Measurements from ENCODE around the gene STX8.

The STX8 gene

DNA sequence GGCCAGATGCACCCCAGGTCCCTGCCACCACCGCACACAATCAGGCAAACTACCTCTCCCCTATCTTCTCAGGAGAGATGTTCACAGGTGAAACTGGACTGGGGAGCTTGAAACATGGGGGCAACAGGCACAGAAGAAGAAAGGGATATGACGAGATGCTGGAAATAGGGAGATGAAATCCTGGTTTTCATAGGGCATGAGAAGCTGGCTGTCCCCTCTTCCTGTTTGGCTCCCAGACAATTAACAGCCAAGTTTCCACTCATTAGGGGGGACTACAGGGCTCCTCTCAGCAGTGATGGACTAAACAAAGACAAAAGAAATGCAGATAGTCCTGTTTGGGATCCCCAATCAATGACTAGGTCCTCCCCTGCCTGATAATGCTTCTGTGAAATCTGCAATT is 288.3 kb downstream of the STX8 start:
- H3K79me2 ChIP-seq (ENCODE audit: insufficient read depth, low read length) = no peaks in the 10 kb centered on the region
- H3K36me3 ChIP-seq (ENCODE audit: insufficient read depth, low read length) = no peaks in the 10 kb centered on the region
- H2AFZ ChIP-seq (ENCODE audit: low read depth, low read length) = no peak overlapping the region
- H4K20me1 ChIP-seq (ENCODE audit: insufficient read depth, low read length) = no peaks in the 10 kb centered on the region
- H3K9ac ChIP-seq (ENCODE audit: low read depth, low read length) = no peak overlapping the region
- no peak for ATAC-seq (ENCODE audit: insufficient read depth, low read depth)
- H3K9me3 ChIP-seq (ENCODE audit: insufficient read depth, low read length, severe bottlenecking) = no peaks in the 10 kb centered on the region
- no peak overlapping the region for H3K4me3 ChIP-seq (ENCODE audit: low read depth in 1 of 2, low read length in 2 of 2)
- no peak overlapping the region for H3K4me2 ChIP-seq (ENCODE audit: insufficient read depth, low read length)
- no peaks in the 10 kb centered on the region for H3K4me1 ChIP-seq (ENCODE audit: insufficient read depth, low read length)
- no peaks in the 10 kb centered on the region for H3K27me3 ChIP-seq (ENCODE audit: insufficient read depth, low read length, poor library complexity)
- TF ChIP-seq, protein P1, sequence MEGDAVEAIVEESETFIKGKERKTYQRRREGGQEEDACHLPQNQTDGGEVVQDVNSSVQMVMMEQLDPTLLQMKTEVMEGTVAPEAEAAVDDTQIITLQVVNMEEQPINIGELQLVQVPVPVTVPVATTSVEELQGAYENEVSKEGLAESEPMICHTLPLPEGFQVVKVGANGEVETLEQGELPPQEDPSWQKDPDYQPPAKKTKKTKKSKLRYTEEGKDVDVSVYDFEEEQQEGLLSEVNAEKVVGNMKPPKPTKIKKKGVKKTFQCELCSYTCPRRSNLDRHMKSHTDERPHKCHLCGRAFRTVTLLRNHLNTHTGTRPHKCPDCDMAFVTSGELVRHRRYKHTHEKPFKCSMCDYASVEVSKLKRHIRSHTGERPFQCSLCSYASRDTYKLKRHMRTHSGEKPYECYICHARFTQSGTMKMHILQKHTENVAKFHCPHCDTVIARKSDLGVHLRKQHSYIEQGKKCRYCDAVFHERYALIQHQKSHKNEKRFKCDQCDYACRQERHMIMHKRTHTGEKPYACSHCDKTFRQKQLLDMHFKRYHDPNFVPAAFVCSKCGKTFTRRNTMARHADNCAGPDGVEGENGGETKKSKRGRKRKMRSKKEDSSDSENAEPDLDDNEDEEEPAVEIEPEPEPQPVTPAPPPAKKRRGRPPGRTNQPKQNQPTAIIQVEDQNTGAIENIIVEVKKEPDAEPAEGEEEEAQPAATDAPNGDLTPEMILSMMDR (IDR thresholded peaks at IDR 0.05; ENCODE audit: borderline replicate concordance, extremely low read depth, low read length, poor library complexity, severe bottlenecking) = no peak
- TF ChIP-seq EZH2 (IDR thresholded peaks at IDR 0.05; ENCODE audit: borderline replicate concordance, low read depth, low read length, severe bottlenecking) = no peak
- no peak overlapping the region for H3K27ac ChIP-seq (ENCODE audit: low read length)
- DNase-seq = no peak

DNA sequence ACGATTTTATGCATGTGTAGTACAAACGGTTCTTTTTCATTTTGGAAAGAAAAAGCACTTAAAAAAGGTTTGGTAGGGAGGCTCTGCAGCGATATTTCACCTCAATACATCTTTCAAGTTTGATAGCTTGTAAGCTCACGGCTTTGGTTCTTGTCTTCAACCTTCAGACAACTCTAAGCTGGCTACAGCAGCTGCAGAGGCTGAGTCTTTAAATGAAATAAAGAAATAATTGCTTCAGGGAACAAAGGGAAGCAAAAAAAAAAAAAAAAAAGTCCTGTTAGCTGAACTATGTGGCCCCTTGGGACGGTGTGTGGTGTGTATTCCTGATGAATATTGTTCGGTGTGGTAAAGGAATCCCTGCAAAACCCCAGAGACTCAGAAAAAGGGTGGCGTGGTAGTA is 289.2 kb downstream of the STX8 start:
- TF ChIP-seq, protein P1 (IDR thresholded peaks at IDR 0.05; ENCODE audit: borderline replicate concordance, extremely low read depth, low read length, poor library complexity, severe bottlenecking) = no peak
- no peak for TF ChIP-seq EZH2 (IDR thresholded peaks at IDR 0.05; ENCODE audit: borderline replicate concordance, low read depth, low read length, severe bottlenecking)
- Histone ChIP-seq H3K79me2 (ENCODE audit: insufficient read depth, low read length) (no peaks in the 10 kb centered on the region), H3K9ac (ENCODE audit: low read depth, low read length) (no peak overlapping the region), H3K36me3 (ENCODE audit: insufficient read depth, low read length) (no peaks in the 10 kb centered on the region), H3K4me1 (ENCODE audit: insufficient read depth, low read length) (no peaks in the 10 kb centered on the region), H3K4me2 (ENCODE audit: insufficient read depth, low read length) (no peak overlapping the region), H2AFZ (ENCODE audit: low read depth, low read length) (no peak overlapping the region), H4K20me1 (ENCODE audit: insufficient read depth, low read length) (no peaks in the 10 kb centered on the region), H3K27ac (ENCODE audit: low read length) (no peak overlapping the region), H3K27me3 (ENCODE audit: insufficient read depth, low read length, poor library complexity) (no peaks in the 10 kb centered on the region), H3K9me3 (ENCODE audit: insufficient read depth, low read length, severe bottlenecking) (no peaks in the 10 kb centered on the region), H3K4me3 (ENCODE audit: low read depth in 1 of 2, low read length in 2 of 2) (no peak overlapping the region)
- ATAC-seq (ENCODE audit: insufficient read depth, low read depth) (no peak), DNase-seq (no peak)

DNA sequence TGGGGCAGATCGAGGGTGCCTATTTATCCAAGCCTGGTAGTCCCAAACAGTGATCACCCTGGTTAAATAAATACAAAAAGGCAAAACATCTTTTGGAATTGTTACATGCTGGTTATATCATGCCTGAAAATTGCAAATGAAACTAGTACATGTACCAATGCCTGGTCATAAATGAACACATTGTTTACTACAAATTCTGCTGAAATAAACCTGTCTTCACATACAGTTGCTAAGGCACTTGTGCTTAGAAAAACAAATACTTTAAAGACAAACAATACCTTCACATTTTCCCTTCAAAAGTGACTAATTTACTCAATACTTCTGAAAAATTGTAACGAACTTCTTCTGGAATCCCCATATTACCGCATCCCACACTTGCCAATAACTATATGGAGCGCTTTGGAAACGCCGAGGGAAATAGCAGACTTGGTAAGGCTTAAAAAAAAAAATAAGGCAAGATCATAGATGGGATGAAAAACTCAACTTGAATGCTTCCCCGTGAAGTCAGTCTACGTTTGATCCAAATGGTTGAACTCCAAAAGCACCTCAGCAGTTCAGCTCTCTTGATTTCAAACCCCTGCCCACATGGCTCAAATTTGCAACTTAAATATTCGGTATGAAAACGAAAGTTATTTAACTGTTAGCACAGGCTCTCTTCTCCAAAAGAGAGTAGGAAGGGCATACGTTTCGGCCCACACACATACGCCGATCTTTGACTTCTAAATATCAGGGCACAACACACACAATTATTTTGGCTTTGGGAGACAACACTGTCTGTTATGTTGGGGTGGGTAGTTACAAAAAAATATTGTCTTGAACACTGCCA is 289.8 kb downstream of the STX8 start:
- no peak overlapping the region for H3K4me3 ChIP-seq (ENCODE audit: low read depth in 1 of 2, low read length in 2 of 2)
- no peak for DNase-seq
- no peak overlapping the region for H3K9ac ChIP-seq (ENCODE audit: low read depth, low read length)
- ATAC-seq (ENCODE audit: insufficient read depth, low read depth) = no peak
- no peaks in the 10 kb centered on the region for H3K4me1 ChIP-seq (ENCODE audit: insufficient read depth, low read length)
- TF ChIP-seq, protein P1 (IDR thresholded peaks at IDR 0.05; ENCODE audit: borderline replicate concordance, extremely low read depth, low read length, poor library complexity, severe bottlenecking) = no peak
- TF ChIP-seq EZH2 (IDR thresholded peaks at IDR 0.05; ENCODE audit: borderline replicate concordance, low read depth, low read length, severe bottlenecking) = no peak
- H2AFZ ChIP-seq (ENCODE audit: low read depth, low read length) = no peak overlapping the region
- H4K20me1 ChIP-seq (ENCODE audit: insufficient read depth, low read length) = no peaks in the 10 kb centered on the region
- H3K27me3 ChIP-seq (ENCODE audit: insufficient read depth, low read length, poor library complexity) = no peaks in the 10 kb centered on the region
- no peak overlapping the region for H3K27ac ChIP-seq (ENCODE audit: low read length)
- H3K79me2 ChIP-seq (ENCODE audit: insufficient read depth, low read length) = no peaks in the 10 kb centered on the region
- no peak overlapping the region for H3K4me2 ChIP-seq (ENCODE audit: insufficient read depth, low read length)
- H3K36me3 ChIP-seq (ENCODE audit: insufficient read depth, low read length) = no peaks in the 10 kb centered on the region
- no peaks in the 10 kb centered on the region for H3K9me3 ChIP-seq (ENCODE audit: insufficient read depth, low read length, severe bottlenecking)

Data from DND-41 (cell line).